ENCODE data around the gene SPATA25.
"Not testable (repeated sequence)": the region's sequence is repeated elsewhere in the genome, so short reads cannot be mapped to it uniquely, and the experiment has no call there.

SPATA25 gene
- total RNA-seq, result 0.58 to 4.7 (median 2.9) reads per million in 4 experiments

- DNase-seq, result no peak
These were observed at the start of gene SPATA25 for GRCh38 chr20:45887346-45887715. Gene SPATA25, minus strand, starts transcription at chr20:45887622. Its CDS starts 32 bp downstream, at chr20:45887590.

GRCh38 chr20:45935416-45936046, 48.1 kb upstream of the SPATA25 start:
- DNase-seq, result no peak

GRCh38 chr20:45934586-45935415, 47.4 kb upstream of the SPATA25 start, which contains the start of gene PCIF1:
Gene PCIF1, plus strand, starts transcription at chr20:45934683. Its CDS starts 4,317 bp downstream, at chr20:45939000.
- DNase-seq, result peak; percentile 98

- peak; percentile 62 for DNase-seq
These were observed 46.7 kb upstream of the SPATA25 start for GRCh38 chr20:45934046-45934585.

- peak; percentile 38 for DNase-seq
These were observed 46.0 kb upstream of the SPATA25 start for GRCh38 chr20:45933266-45934045.

GRCh38 chr20:45931680-45932079, 44.3 kb upstream of the SPATA25 start:
- not testable (repeated sequence) for DNase-seq

GRCh38 chr20:45927071-45927878, 39.9 kb upstream of the SPATA25 start:
- DNase-seq, result no peak

GRCh38 chr20:45926731-45927070, 39.3 kb upstream of the SPATA25 start:
- no peak for DNase-seq

GRCh38 chr20:45925821-45926506, 38.5 kb upstream of the SPATA25 start:
- DNase-seq, result no peak

GRCh38 chr20:45924391-45925261, 37.2 kb upstream of the SPATA25 start:
- DNase-seq, result no peak

GRCh38 chr20:45921337-45922189, 34.1 kb upstream of the SPATA25 start:
- no peak for DNase-seq

GRCh38 chr20:45920462-45921336, 33.3 kb upstream of the SPATA25 start:
- no peak for DNase-seq

GRCh38 chr20:45919542-45920399, 32.3 kb upstream of the SPATA25 start:
- no peak for DNase-seq

- no peak for DNase-seq
These were observed 31.5 kb upstream of the SPATA25 start for GRCh38 chr20:45918779-45919537.

GRCh38 chr20:45918182-45918737, 30.8 kb upstream of the SPATA25 start:
- no peak for DNase-seq

GRCh38 chr20:45917790-45918141, 30.3 kb upstream of the SPATA25 start:
- DNase-seq, result no peak
